HG02852 (cell line): ENCODE data around the gene CCDC57.

Source experiments
- ATAC-seq: cut with Tn5 transposase; IDR thresholded peaks from one replicate; pipeline ENCODE4 v1.9.1; 2021; ENCODE audit warnings: mild to moderate bottlenecking, moderate library complexity; ENCODE audit not compliant: unreplicated experiment

CCDC57 gene

DNA sequence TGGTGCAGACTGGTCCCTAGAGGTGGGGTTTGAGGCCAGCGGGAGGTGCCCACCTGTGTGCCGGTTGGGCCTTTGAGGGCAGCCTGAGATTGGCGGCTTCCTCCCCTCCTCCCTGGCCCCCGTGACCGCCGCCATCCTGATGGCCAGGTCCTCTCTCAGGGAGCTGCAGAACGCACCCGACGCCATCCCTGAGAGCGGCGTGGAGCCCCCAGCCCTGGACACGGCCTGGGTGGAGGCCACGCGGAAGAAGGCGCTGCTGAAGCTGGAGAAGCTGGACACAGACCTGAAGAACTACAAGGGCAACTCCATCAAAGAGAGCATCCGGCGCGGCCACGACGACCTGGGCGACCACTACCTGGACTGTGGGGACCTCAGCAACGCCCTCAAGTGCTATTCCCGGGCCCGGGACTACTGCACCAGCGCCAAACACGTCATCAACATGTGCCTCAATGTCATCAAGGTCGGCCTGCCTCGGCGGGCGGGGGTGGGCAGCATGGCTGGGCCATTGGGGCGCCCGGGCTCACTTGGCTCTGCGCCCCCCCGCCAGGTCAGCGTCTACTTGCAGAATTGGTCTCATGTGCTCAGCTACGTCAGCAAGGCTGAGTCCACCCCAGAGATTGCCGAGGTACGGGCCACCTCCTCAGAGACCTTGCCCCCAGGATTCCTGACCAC is 158.2 kb downstream of the CCDC57 start:
- ATAC-seq: no peak

DNA sequence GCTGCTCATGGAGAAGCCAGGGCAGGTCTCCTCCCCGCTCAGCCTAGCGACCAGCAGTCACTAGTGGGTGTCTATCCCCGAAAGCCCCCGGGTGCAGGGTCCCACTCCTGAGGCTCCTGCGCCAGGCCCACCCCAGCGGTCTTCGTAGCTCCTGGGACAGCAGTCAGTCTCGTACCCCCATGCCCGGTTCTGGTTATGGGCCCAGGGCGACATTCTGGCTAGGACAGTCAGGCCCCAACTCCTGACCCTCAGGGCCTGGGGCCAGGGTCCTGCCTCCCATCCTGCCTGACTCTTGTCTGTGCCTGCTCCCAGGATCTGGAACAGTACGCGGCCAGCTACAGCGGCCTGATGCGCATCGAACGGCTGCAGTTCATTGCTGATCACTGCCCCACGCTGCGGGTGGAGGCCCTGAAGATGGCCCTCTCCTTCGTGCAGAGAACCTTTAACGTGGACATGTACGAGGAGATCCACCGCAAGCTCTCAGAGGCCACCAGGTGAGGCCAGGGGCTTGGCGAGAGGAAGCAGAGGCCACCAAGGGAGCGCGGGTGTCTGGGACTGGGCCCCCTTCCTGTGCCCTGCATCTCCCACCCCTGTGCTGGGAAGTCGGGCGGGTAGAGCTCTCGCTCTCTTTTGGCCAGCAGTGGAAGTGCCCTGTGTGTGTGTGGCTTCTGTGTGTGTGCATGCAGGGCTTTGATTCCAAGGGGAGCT is 158.9 kb downstream of the CCDC57 start:
- no peak for ATAC-seq

DNA sequence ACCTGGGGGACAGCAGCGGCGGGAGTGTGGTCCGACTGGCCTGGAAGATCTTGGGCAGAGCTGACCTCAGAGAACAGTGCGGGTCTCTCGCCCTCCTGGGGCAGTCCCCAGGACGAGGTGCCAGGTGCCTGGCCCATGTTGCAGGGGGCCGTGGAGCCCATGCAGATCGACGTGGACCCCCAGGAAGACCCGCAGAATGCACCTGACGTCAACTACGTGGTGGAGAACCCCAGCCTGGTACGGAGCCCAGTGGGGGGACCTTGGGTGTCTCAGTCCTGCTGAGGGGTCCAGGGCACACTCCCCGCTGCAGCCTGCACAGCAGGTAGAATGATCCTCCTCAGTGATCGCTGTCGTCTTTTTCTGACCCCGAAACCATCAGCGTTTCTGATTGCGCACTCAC is 159.5 kb downstream of the CCDC57 start:
- no peak for ATAC-seq

DNA sequence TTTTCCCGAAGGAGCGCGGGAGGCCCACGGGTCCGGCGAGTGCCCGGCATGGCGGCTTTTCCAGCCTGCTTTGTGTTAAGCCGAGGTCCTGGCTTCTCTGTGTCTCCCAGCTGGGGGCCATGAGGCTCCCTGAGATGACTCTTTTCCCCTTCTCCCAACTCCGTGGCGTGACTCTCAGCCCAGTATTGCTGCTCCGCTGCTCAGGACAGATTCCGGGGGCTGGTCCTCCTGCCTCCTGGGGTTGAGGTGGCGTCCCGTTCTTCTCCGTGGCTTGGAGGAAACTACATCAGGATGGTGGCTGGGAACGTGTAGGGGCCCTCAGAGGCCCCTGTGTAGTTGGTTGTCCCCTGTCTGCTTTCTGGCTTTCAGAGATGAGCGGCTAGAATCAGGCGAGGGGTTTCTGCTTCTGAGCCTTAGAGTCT is 160.0 kb downstream of the CCDC57 start:
- no peak for ATAC-seq

DNA sequence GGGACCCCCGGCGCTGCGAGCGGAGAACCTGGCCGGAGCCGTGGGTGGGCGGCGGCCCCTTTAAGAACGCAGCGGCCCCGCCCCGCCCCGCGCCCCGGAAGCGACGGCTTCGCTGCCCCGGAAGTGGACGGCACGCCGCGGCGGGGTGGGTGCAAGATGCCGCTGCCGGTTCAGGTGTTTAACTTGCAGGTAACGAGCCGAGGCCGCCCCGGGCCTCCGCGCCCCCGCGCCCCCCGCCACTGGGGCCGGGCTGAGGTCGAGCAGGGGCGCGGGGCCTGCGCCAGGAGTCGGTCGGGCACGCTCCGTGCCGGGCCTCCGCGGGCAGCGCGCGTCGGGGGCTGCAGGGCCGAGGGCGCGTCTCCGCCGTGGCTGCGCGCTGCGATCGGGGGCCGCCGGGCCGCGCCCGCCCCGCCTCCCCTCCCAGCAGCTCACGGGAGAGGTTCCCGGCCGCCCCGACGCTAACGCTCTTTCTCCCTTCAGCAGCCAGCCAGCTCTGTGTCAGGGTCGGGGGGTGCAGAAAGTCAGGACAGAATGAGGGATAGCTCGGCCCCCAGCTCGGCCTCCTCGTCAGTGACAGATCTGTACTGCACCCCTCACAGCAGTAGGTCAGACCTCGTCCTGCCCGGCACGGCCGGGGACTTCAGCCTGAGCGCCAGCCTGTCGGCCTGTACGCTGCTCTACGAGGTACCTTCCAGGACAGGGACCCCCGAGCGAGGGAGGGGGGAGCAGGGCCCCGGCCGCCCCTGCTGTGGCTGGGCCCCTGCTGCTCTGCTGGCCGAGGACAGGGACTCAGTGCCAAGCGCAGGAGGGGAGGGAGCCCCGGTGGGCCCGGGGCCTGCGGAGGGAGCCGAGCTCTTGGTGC is 160.6 kb downstream of the CCDC57 start, which contains the start of the genes GPS1 and RFNG:
TSS of gene GPS1 (plus strand) at position 123 of the 862 bp plus-strand sequence. CDS start at position 157, 34 bp downstream.
TSS of gene RFNG (minus strand) at position 36 of the 862 bp plus-strand sequence. CDS start 45 bp downstream, outside the sequence.
- peak; percentile 58 for ATAC-seq
